PC-3 (cell line): ENCODE data around the gene BICD2. TPM values are rescaled to one million over a fixed set of nuclear protein-coding genes. Genes with fewer than 3 reads are reported as not detected.

Source experiments
- ATAC-seq: fragments of 200-7000 bp; cut with Tn5 transposase; 2 replicates; pipeline ENCODE4 v1.9.1; 2020; ENCODE audit warnings: mild to moderate bottlenecking, moderate library complexity
- BruUV-seq: library from RNA; stranded (reverse); fragments of 400-500 nt; replicated peaks from 2 replicates; lab custom pipeline; 2021; lab: Mats Ljungman, UMichigan
- CTCF ChIA-PET: fragments of 300-600 bp; sonication (Branson Sonifier 250); formaldehyde crosslinking; loops from one replicate; lab custom pipeline; 2022; ENCODE audit warnings: antibody characterized with exemption; lab: Charles Lee
- POLR2A ChIA-PET: fragments of 300-600 bp; sonication (Branson Sonifier 250); formaldehyde crosslinking; loops from one replicate; lab custom pipeline; 2022; ENCODE audit warnings: antibody characterized with exemption; ENCODE audit not compliant: unreplicated experiment; lab: Charles Lee
- DNase-seq: peaks from one replicate; pipeline ENCODE4 v3.0.0-alpha.2; 2015
- H2AFZ ChIP-seq: fragments of 300-600 bp; sonication (generic); 2 replicates; pipeline ENCODE4 v1.6.0; 2016; ENCODE audit warnings: antibody characterized with exemption, low read length
- H3F3A ChIP-seq: fragments of 300-600 bp; sonication (generic); one replicate; pipeline ENCODE4 v1.6.0; 2017; ENCODE audit warnings: antibody characterized with exemption, low read length, control low read depth, mild to moderate bottlenecking; ENCODE audit not compliant: unreplicated experiment
- H3K27ac ChIP-seq: fragments of 300-600 bp; sonication (generic); 2 replicates; pipeline ENCODE4 v1.5.1; 2016; ENCODE audit warnings: mild to moderate bottlenecking, low read length
- H3K27me3 ChIP-seq: fragments of 300-600 bp; sonication (generic); 2 replicates; pipeline ENCODE4 v1.6.1; 2016; ENCODE audit warnings: low read length, mixed read lengths
- H3K36me3 ChIP-seq: fragments of 300-600 bp; sonication (generic); 2 replicates; pipeline ENCODE4 v1.6.1; 2016; ENCODE audit warnings: low read depth, mixed run types, low read length, mixed read lengths
- H3K4me1 ChIP-seq: fragments of 300-600 bp; sonication (generic); 2 replicates; pipeline ENCODE4 v1.5.1; 2016; ENCODE audit warnings: low read length; ENCODE audit not compliant: insufficient read depth
- H3K4me2 ChIP-seq: fragments of 300-600 bp; sonication (generic); 2 replicates; pipeline ENCODE4 v1.6.0; 2016; ENCODE audit warnings: low read length
- H3K4me3 ChIP-seq: fragments of 300-600 bp; sonication (generic); 2 replicates; pipeline ENCODE4 v1.5.1; 2016; ENCODE audit warnings: mild to moderate bottlenecking, low read length, mixed read lengths
- H3K79me2 ChIP-seq: fragments of 300-600 bp; sonication (generic); 2 replicates; pipeline ENCODE4 v1.6.1; 2017; ENCODE audit warnings: low read length, mixed read lengths
- H3K9ac ChIP-seq: fragments of 300-600 bp; sonication (generic); 2 replicates; pipeline ENCODE4 v1.6.0; 2016; ENCODE audit warnings: mild to moderate bottlenecking, low read length
- H3K9me2 ChIP-seq: fragments of 300-600 bp; sonication (generic); replicated peaks from 2 replicates; pipeline ENCODE4 v1.6.1; 2016; ENCODE audit warnings: mixed run types, low read length, mixed read lengths
- H3K9me3 ChIP-seq: fragments of 300-600 bp; sonication (generic); 2 replicates; pipeline ENCODE4 v1.6.1; 2016; ENCODE audit warnings: low read length, mixed read lengths
- H4K20me1 ChIP-seq: fragments of 300-600 bp; sonication (generic); 2 replicates; pipeline ENCODE4 v1.6.1; 2016; ENCODE audit warnings: low read length, mixed read lengths
- EZH2 ChIP-seq: fragments of 300-600 bp; sonication (generic); IDR thresholded peaks from one replicate; pipeline ENCODE4 v1.6.1; 2017; ENCODE audit warnings: antibody characterized with exemption, mild to moderate bottlenecking, low read length; ENCODE audit not compliant: unreplicated experiment
- EZH2phosphoT487 ChIP-seq: fragments of 300-600 bp; sonication (generic); IDR thresholded peaks from 2 replicates; pipeline ENCODE4 v1.6.1; 2018; ENCODE audit warnings: mild to moderate bottlenecking, antibody characterized with exemption, low read length, borderline replicate concordance
- intact Hi-C: fragments of 100-400 bp; cut with micrococcal nuclease; formaldehyde crosslinking; loops from 2 replicates; pipeline ENCODE4 v1.9.0; 2023
- total RNA-seq: library from RNA; depleted of rRNA; stranded (reverse); fragments of >200 nt; gene quantifications from 2 replicates; pipeline ENCODE4 v1.2.3, GENCODE V29; 2014
- TF ChIP-seq, protein P1 (sequence below): fragments of 300-600 bp; sonication (generic); conservative IDR thresholded peaks from 2 replicates; pipeline ENCODE4 v1.5.1; 2017; ENCODE audit warnings: antibody characterized with exemption, low read depth, mild to moderate bottlenecking, low read length

The BICD2 gene
- total RNA-seq, 1 experiment from 2014 or later: 26.3 TPM

DNA sequence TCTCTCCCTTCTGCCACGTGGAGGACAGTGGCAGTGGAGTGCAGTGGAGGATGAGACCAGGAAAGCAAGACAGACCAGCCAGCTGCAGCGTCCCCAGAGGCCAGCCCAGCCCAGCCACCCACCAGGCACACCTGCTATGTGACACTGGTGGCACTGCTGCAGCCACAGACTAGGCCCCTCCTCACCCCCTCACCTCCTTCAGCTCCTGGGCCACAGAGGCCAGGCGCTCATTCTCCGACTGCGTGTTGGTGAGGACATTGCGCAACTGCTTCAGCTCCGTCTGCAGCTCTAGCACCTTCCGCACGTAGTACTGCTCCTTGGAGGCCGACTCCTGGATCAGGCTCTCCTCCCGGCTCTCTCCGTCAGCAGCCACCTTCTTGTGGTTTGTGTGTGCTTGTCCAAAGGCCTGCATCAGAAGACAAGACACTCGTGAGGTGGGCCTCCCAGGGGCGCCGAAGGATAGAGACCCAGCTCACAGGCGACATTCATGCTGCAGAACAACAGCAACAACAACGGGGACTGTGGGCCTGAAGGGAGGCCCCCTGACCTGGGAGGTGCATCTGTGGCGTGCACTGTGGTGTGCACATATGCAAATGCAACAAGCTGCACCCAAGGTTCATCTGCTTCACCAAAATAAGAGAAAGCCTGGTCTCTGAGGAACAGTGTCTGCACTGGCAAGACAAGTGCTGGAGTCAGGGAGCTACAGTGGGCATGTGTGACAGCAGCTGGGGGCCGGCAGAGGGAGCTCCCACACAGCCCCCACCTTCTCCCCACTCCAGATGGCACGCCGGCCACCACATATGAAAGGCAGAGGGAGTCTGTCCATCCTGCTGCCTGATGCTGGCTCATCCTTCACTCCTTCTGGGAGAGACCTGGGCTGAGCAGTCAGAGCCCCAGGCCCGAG, 35.5 kb downstream of the BICD2 start:
- POLR2A ChIA-PET: no interaction called here
- H2AFZ ChIP-seq: no peak overlapping the region

DNA sequence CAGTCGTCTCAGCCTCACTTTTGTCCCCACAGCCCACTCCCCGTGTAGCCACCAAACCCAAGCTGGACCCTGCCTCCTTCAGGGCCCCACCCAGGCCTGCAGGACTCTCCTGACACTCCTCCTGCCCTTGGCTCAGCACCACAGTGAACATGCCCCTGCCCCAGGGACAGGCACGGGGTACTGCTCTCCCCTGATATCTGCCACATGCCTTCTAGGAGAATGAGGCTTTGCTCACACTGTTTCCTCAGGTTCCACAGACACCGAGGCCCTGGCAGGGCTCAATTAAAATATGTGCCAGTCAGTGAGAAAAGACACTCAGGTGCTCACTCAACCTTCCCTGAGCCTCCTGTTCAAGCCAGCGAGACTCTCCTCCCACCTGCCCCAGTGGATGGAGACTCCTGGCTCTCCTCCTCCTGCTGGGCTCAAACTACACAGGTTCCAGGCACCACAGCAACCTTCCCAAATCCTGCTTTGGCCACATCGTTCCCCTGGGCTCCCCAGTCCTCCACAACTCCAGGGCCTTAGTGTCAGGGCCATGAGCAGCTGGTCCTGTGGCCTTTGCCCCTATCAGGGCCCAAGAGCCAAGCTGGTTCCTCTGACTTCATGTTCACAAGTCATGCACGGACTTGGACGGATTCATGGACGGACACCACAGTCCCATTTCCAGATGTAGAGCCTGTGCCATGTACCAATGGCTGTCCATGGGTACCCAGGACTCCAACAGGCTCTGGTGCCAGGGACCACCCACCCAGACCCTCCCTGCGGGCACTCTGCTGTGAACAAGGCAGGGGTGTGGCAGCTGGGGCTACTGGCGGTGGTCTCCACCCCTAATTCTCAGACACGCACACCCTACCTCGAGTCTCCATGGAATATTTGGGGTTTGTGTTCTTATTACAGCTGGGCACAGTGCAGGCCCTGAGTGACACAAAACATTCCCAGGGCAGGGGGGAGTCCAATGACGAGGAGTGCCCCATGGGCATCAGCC, 36.6 kb downstream of the BICD2 start:
- Histone ChIP-seq H3K4me1 (no peaks in the 10 kb centered on the region), H3K4me3 (no peak overlapping the region), H3K9ac (no peak overlapping the region), H3K9me2 (no peaks in the 10 kb centered on the region), H3K79me2 (peaks cover 22% of the 10 kb centered on the region), H3F3A (no peaks in the 10 kb centered on the region), H3K27me3 (no peaks in the 10 kb centered on the region), H4K20me1 (no peaks in the 10 kb centered on the region), H2AFZ (no peak overlapping the region), H3K27ac (no peak overlapping the region), H3K9me3 (no peaks in the 10 kb centered on the region), H3K36me3 (no peaks in the 10 kb centered on the region; the same call in 1 of the 2 replicates), H3K4me2 (no peak overlapping the region)
- intact Hi-C loops: no loop called here
- no peak for ATAC-seq
- ChIA-PET CTCF (no interaction called here), POLR2A (no interaction called here)
- TF ChIP-seq EZH2phosphoT487 (no peak), EZH2 (no peak)
- TF ChIP-seq, protein P1, sequence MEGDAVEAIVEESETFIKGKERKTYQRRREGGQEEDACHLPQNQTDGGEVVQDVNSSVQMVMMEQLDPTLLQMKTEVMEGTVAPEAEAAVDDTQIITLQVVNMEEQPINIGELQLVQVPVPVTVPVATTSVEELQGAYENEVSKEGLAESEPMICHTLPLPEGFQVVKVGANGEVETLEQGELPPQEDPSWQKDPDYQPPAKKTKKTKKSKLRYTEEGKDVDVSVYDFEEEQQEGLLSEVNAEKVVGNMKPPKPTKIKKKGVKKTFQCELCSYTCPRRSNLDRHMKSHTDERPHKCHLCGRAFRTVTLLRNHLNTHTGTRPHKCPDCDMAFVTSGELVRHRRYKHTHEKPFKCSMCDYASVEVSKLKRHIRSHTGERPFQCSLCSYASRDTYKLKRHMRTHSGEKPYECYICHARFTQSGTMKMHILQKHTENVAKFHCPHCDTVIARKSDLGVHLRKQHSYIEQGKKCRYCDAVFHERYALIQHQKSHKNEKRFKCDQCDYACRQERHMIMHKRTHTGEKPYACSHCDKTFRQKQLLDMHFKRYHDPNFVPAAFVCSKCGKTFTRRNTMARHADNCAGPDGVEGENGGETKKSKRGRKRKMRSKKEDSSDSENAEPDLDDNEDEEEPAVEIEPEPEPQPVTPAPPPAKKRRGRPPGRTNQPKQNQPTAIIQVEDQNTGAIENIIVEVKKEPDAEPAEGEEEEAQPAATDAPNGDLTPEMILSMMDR: no peak
- DNase-seq: no peak
- no TSS peak for BruUV-seq

More for the DNA sequence above, 35.5 kb downstream of the BICD2 start:
- TF ChIP-seq EZH2: no peak
- TF ChIP-seq, protein P1: no peak
- no peak for TF ChIP-seq EZH2phosphoT487
- CTCF ChIA-PET: no interaction called here
- no peaks in the 10 kb centered on the region for H3K4me1 ChIP-seq
- H3K79me2 ChIP-seq: peaks cover 27% of the 10 kb centered on the region
- H3K4me3 ChIP-seq: no peak overlapping the region
- no TSS peak for BruUV-seq
- intact Hi-C loops: no loop called here
- H3K36me3 ChIP-seq: no peaks in the 10 kb centered on the region; the same call in 1 of the 2 replicates
- DNase-seq: no peak
- no peak overlapping the region for H3K27ac ChIP-seq
- no peaks in the 10 kb centered on the region for H4K20me1 ChIP-seq
- H3K9me2 ChIP-seq: no peaks in the 10 kb centered on the region
- H3K27me3 ChIP-seq: no peaks in the 10 kb centered on the region
- ATAC-seq: no peak
- H3K4me2 ChIP-seq: no peak overlapping the region
- no peak overlapping the region for H3K9ac ChIP-seq
- H3K9me3 ChIP-seq: no peaks in the 10 kb centered on the region
- H3F3A ChIP-seq: no peaks in the 10 kb centered on the region
